Thoracic aorta (tissue), 2 donors: ENCODE measurements around the gene CLDN22. TPM values are rescaled to one million over a fixed set of nuclear protein-coding genes. Genes with fewer than 3 reads are reported as not detected.
"Not testable (repeated sequence)": the region's sequence is repeated elsewhere in the genome, so short reads cannot be mapped to it uniquely, and the experiment has no call there.

Source experiments
- ATAC-seq: fragments of 150-250 bp; one replicate; pipeline ENCODE4 v1.8.0; 2017; ENCODE audit warnings: low read depth; ENCODE audit not compliant: insufficient number of reproducible peaks, low FRiP score
- DNase-seq: peaks from one replicate; pipeline ENCODE4 v3.0.0-alpha.2; 2020; ENCODE audit warnings: low spot score
- H3K27ac ChIP-seq, 2 donors: fragments of 200-600 bp; sonication (generic); 1 replicate in 1 of 2; 2 replicates in 1 of 2; pipeline ENCODE4 v1.5.1; 2016; ENCODE audit warnings: mild to moderate bottlenecking in 2 of 2, moderate library complexity in 2 of 2
- H3K27me3 ChIP-seq: fragments of 200-600 bp; sonication (generic); replicated peaks from 2 replicates; pipeline ENCODE4 v1.6.0; 2016; ENCODE audit warnings: mild to moderate bottlenecking; ENCODE audit not compliant: insufficient read depth
- H3K36me3 ChIP-seq: fragments of 200-600 bp; sonication (generic); one replicate; pipeline ENCODE4 v1.5.1; 2016
- H3K4me1 ChIP-seq, 2 donors: fragments of 200-600 bp; sonication (generic); 1 replicate in 1 of 2; 2 replicates in 1 of 2; pipeline versions ENCODE4 v1.5.1 to v1.6.0; 2016; ENCODE audit warnings: low read depth in 2 of 2, mild to moderate bottlenecking in 1 of 2; ENCODE audit not compliant: control insufficient read depth in 1 of 2
- H3K4me3 ChIP-seq: fragments of 200-600 bp; sonication (generic); 2 replicates; pipeline ENCODE4 v1.5.1; 2016; ENCODE audit warnings: mild to moderate bottlenecking
- H3K9me3 ChIP-seq: fragments of 200-600 bp; sonication (generic); 2 replicates; pipeline ENCODE4 v1.5.1; 2016
- CTCF ChIP-seq: fragments of 200-600 bp; sonication (generic); IDR thresholded peaks from one replicate; pipeline ENCODE4 v1.5.1; 2019; ENCODE audit warnings: antibody characterized with exemption
- total RNA-seq, 2 donors: library from RNA; depleted of rRNA; stranded (reverse); fragments of >200 nt; gene quantifications; one replicate each; pipeline versions ENCODE4 v1.1.0 to v1.2.3, GENCODE V29; 2016

CLDN22 gene
- total RNA-seq, 2 donors from 2014 or later: not detected

GRCh38 chr4:183326853-183327252, 6.8 kb upstream of the CLDN22 start:
- no peak for TF ChIP-seq CTCF
- H3K4me3 ChIP-seq: no peak overlapping the region
- H3K36me3 ChIP-seq: no peaks in the 10 kb centered on the region
- H3K9me3 ChIP-seq: no peaks in the 10 kb centered on the region
- H3K27ac ChIP-seq: no peak overlapping the region
- ATAC-seq (no peak), DNase-seq (no peak)
- no peaks in the 10 kb centered on the region for H3K4me1 ChIP-seq
- H3K27me3 ChIP-seq: no peaks in the 10 kb centered on the region

GRCh38 chr4:183326387-183326786, 6.3 kb upstream of the CLDN22 start:
- not testable (repeated sequence) for H3K4me3 ChIP-seq, ATAC-seq, H3K9me3 ChIP-seq, H3K36me3 ChIP-seq, H3K4me1 ChIP-seq, H3K27me3 ChIP-seq, DNase-seq, H3K27ac ChIP-seq

- no peaks in the 10 kb centered on the region for H3K36me3 ChIP-seq
- no peak overlapping the region for H3K27ac ChIP-seq
- ATAC-seq (no peak), DNase-seq (no peak)
- no peak overlapping the region for H3K4me3 ChIP-seq
- no peaks in the 10 kb centered on the region for H3K9me3 ChIP-seq
- H3K27me3 ChIP-seq: no peaks in the 10 kb centered on the region
- H3K4me1 ChIP-seq: no peaks in the 10 kb centered on the region
- TF ChIP-seq CTCF: no peak
These were observed 4.5 kb upstream of the CLDN22 start for GRCh38 chr4:183324619-183325018.

- not testable (repeated sequence) for H3K4me3 ChIP-seq, H3K27ac ChIP-seq, H3K4me1 ChIP-seq, DNase-seq, H3K36me3 ChIP-seq, H3K27me3 ChIP-seq, H3K9me3 ChIP-seq, ATAC-seq
These were observed 4.0 kb upstream of the CLDN22 start for GRCh38 chr4:183324056-183324455.

GRCh38 chr4:183323295-183323694, 3.2 kb upstream of the CLDN22 start:
- DNase-seq: no peak
- Histone ChIP-seq H3K4me1 (no peaks in the 10 kb centered on the region), H3K36me3 (no peaks in the 10 kb centered on the region), H3K4me3 (no peak overlapping the region), H3K27me3 (no peaks in the 10 kb centered on the region), H3K9me3 (no peaks in the 10 kb centered on the region), H3K27ac (no peak overlapping the region)
- no peak for TF ChIP-seq CTCF
- no peak for ATAC-seq

GRCh38 chr4:183322326-183322725, 2.2 kb upstream of the CLDN22 start, which contains the start of gene CLDN24:
CLDN24 (minus strand) TSS chr4:183322426; CDS start chr4:183322426, 0 bp downstream.
- H3K4me1 ChIP-seq: no peaks in the 10 kb centered on the region
- no peak for DNase-seq
- H3K27me3 ChIP-seq: no peaks in the 10 kb centered on the region
- no peak for ATAC-seq
- no peaks in the 10 kb centered on the region for H3K9me3 ChIP-seq
- no peak within 1 kb of the TSS for H3K4me3 ChIP-seq
- no peak within 1 kb of the TSS for H3K27ac ChIP-seq
- no peaks in the 10 kb centered on the region for H3K36me3 ChIP-seq
- TF ChIP-seq CTCF: no peak
